NK-92 treated with Interleukin-12 subunit alpha and Interleukin-12 subunit beta, amount 100 ng/mL, for 24 hours (cell line): ENCODE results near the gene SLC25A19.

Source experiments
- DNase-seq: peaks from one replicate; lab custom pipeline; 2025; lab: John Stamatoyannopoulos, UW

The SLC25A19 gene

GRCh38 chr17:75289115-75289831, at the start of gene SLC25A19:
Gene SLC25A19 (minus strand): TSS chr17:75289433. CDS start chr17:75286764, 2,669 bp downstream.
- DNase-seq: peak; percentile 98

GRCh38 chr17:75338335-75338734, 49.1 kb upstream of the SLC25A19 start:
- no peak for DNase-seq

DNA sequence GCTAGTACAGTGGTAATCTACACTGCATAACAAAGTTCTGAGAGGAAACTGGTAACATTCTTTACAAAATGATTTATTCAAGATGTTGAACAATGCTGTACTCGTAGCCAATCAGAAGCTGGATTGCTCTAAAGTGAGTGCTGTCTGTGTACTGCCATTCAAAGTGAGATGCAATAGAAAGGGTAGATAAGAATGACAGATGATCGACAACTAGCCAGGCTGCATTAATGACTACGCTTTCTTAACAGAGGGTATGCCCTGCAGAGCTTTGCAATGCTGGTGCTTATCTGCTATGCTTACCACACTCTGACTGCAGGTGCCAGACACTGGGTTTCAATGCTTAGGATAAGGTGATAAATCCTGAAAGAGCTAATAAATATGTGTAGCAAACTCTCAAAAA, 46.1 kb upstream of the SLC25A19 start:
- DNase-seq: no peak

DNA sequence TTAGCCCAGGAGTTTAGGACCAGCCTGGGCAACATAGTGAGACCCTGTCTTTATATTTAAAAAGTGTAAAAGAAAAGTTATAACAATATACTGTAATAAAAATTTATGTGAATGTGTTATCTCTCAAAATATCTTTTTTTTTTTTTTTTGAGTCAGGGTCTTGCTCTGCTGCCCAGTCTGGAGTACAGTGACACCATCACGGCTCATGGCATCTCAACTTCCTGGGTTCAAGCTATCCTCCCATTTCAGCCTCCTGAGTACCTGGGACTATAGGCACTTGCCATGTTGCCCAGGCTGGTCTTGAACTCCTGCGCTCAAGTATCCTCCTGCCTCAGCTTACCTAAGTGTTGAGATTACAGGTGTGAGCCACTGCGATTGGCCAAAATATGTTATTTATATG, 45.5 kb upstream of the SLC25A19 start:
- DNase-seq: no peak

DNA sequence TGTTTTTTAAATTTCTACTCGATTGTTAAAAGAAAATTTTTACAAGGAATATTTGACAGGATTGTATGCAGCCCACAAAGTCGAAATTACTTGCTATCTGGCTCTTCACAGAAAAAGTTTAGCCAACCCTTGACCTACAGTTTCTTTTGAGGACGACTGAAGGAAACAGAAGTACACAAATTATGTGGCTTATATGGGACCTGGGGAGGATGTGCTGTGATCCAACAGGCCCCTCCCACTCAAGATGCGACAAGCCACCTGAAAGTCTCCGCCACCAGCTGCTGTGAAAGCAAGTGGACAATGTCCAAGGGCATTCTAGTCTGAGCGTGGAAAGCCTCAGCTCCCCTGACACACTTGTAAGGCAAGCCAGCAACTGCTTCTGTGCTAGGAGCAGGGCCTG, 42.4 kb upstream of the SLC25A19 start:
- DNase-seq: no peak

DNA sequence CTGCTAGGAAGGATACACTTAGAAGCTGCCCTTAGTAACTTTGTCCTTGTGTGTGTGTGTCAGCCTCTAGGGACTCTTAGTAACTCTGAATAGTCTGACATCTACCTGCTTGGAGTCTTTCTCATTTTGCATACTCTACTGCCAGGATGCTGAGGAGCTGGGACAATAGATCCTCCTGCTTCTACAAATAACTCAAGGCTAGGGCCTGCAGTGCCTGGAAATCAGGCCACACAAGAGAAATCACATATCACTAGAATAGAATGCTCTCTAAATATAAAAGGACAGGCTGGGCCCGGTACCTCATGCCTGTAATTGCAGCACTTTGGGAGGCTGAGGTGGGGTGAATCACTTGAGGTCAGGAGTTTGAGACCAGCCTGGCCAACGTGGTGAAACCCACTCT, 38.5 kb upstream of the SLC25A19 start:
- DNase-seq: no peak

DNA sequence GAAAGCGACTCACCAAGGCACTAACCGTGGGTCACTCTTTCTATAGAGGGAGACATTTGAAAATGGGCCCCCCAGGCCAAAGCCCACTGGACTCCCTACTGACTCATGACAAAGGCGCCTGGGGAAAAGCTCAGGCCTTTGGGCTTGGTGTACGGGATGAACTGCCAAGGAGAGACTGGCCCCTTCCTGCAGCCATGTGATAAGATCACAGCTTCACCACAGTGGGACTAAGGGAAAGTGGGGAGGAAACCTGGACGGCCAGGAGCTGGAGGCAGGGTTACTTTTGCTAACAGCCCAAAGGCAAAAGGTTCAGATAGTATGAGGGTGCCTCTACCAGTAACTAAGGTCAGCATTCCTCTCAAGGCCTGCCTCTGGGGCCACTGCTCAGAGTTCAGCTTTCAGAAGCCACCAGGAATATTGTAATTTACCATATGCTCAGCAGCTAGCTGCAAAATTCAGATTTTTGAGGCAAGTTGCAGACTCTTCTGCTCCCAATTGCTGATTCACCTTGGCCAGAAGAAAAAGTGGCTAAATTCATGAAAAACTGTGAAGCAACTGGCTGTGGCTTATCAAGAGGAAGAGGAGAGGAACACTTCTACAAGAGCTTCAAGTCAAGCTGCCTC, 37.1 kb upstream of the SLC25A19 start:
- DNase-seq: no peak

- DNase-seq: no peak
These were observed 36.6 kb upstream of the SLC25A19 start for GRCh38 chr17:75325827-75326225.

GRCh38 chr17:75325348-75325747, 36.1 kb upstream of the SLC25A19 start:
- DNase-seq: no peak

- no peak for DNase-seq
These were observed 32.3 kb upstream of the SLC25A19 start for GRCh38 chr17:75321506-75321905.

- no peak for DNase-seq
These were observed 30.9 kb upstream of the SLC25A19 start for GRCh38 chr17:75319904-75320691.

DNA sequence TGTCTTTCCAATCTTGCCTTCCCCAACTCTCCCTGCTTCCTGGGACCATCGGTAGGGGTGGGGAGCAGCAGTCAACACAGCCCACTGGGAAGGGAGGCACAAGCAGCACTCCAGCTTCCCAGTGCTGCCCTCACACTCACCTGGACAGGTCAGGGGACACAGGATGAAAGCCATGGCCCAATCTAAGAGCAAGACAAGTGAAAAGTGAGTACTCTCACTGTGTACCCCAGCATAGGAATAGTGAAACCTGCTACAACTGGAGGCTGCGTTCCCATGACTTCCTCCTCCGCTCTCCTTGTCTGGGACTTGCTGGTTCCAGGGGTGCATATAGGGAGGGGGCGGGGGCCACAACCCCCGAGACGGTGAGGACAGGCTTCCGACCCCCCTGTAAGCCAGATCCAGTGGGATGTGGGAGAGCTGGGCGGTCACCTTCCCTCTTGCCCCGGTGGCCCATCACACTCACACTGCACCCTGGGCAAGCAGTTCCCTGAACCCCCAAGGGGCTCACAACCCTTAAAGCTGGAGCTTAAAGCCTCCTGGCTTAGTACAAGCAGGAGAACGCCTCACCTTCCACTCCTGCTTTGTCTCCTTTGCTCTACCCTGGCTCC, 29.5 kb upstream of the SLC25A19 start:
- no peak for DNase-seq

- DNase-seq: no peak
These were observed 29.0 kb upstream of the SLC25A19 start for GRCh38 chr17:75318211-75318610.

GRCh38 chr17:75317671-75318070, 28.4 kb upstream of the SLC25A19 start:
- DNase-seq: no peak

- DNase-seq: no peak
These were observed 27.0 kb upstream of the SLC25A19 start for GRCh38 chr17:75316253-75316652.

DNA sequence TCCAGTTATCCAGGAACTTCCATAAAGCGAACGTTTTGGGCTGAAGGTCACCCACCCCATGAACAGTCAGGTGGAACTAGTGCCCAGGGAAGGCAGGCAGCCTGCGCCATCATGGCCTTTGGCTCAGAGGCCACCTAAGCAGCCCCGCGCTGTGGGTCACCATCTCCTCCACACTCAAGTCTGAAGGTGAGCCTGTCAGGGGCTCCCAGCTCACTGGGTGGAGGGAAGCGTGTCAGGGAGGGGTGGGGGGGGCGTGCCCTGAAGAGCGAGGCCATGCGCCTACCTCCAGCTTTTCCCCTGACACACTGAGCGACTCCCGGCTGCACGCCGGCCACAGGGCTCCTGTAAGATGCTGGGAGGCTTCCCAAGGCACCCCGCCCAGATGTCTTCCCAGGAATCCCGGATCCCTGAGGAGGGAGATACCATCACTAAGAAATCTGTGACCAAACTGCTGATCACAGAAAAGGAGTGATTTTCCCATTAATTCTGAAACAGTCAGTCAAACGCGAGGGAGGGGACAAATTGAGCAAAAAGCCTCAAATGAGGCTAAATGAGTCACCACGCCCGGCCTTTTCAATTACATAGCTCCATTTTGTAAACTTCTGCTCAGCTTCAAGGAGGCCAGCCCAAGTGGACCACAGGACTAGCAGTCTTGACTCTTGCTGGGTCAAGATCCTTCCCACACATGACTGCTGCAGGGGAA, 26.5 kb upstream of the SLC25A19 start:
- no peak for DNase-seq

- DNase-seq: no peak
These were observed 24.8 kb upstream of the SLC25A19 start for GRCh38 chr17:75313941-75314551.

- DNase-seq: no peak
These were observed 19.7 kb upstream of the SLC25A19 start for GRCh38 chr17:75308732-75309629.

GRCh38 chr17:75307957-75308731, 18.9 kb upstream of the SLC25A19 start:
- no peak for DNase-seq
